HG02981 (cell line): Measurements from ENCODE around the gene NDFIP2.

ENCODE experiments used
- ATAC-seq: cut with Tn5 transposase; IDR thresholded peaks from one replicate; pipeline ENCODE4 v1.9.1; 2021; ENCODE audit warnings: mild to moderate bottlenecking, moderate library complexity; ENCODE audit not compliant: unreplicated experiment

The NDFIP2 gene, protein sequence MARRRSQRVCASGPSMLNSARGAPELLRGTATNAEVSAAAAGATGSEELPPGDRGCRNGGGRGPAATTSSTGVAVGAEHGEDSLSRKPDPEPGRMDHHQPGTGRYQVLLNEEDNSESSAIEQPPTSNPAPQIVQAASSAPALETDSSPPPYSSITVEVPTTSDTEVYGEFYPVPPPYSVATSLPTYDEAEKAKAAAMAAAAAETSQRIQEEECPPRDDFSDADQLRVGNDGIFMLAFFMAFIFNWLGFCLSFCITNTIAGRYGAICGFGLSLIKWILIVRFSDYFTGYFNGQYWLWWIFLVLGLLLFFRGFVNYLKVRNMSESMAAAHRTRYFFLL

DNA sequence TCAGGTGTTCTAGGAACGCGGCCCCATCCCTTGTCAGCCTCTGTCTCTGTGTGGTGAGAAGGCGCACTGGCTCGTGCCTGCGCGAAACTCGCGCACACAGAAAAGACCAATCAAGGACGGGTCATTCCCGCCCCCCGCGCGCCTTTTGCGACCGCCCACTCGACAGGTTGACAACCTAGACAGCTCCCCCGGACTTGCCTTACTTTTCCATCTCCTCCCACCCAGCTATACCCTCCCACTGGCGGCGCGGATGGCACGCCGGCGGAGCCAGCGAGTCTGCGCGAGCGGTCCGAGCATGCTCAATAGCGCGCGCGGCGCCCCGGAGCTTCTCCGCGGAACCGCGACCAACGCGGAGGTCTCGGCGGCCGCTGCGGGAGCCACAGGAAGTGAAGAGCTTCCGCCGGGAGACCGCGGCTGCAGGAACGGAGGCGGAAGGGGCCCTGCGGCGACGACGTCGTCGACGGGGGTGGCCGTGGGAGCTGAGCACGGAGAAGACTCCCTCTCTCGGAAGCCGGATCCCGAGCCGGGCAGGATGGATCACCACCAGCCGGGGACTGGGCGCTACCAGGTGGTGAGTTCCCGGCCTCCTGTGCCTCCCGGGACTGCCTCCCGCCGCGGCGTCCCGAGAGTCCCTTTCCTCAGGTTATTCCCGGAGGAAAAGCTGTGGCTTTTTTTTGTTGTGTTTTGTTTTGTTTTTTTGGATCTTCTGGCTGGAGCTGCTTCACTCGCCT, at the start of gene NDFIP2:
NDFIP2 (plus strand) TSS at position 202 of the 731 bp plus-strand sequence; CDS start at position 251, 49 bp downstream.
- peak; percentile 75 for ATAC-seq

DNA sequence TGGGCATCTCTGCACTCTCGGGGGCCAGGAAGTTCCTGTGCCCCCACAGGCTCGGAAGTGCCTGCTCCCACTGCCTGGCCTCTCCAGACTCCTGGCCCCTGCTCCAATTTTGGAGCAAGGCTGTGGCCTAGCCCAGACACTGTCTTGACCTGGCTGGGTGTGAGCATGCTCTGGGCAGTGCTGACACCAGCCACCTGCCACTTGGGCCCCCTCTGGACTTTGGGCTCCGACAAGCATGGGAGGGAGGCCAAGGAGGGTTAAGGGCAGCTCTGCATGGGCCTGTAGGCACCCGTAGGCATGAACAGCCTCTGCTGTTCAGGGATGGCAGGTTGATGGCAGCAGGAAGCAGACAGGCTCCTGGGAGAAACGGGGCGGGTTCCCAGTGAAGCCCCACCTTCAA, 48.9 kb upstream of the NDFIP2 start:
- no peak for ATAC-seq

DNA sequence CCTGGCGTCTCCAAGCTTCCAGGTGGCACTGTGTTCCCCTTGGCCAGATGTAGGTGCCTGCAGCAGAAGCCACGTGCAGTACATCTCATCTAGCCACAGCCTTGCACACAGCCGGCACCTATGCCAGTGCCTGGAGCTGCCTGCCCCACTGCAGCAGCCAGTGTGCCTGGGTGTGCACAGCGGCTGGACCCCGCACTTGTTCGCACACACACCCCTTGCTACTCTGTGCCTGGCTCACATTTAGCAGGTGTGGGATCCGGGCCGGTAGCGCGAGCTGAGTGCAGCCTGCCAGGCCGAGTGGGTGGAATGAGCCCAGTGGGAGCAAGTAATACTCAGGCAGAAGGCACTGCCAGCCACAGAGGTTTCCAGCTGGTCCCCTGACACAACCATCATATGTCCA, 48.0 kb upstream of the NDFIP2 start:
- no peak for ATAC-seq

DNA sequence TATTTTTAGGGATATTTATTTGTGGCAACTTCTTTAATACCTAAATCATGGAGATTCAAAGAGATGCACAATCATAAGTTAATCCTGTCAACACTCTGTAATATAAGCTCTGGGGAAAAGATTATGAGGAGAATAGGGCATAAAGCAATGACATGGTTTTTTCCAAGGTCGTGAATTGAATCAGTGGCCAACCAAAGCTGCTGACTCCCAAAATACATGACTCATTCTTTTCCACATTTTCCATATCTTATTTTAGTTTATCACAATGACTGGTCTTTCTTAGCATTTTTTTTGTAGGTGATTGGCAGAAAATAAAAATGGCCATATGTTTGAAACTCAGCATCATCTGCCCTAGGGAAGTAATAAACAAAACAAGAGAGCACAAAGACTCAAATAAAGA, 46.4 kb upstream of the NDFIP2 start:
- ATAC-seq = no peak

DNA sequence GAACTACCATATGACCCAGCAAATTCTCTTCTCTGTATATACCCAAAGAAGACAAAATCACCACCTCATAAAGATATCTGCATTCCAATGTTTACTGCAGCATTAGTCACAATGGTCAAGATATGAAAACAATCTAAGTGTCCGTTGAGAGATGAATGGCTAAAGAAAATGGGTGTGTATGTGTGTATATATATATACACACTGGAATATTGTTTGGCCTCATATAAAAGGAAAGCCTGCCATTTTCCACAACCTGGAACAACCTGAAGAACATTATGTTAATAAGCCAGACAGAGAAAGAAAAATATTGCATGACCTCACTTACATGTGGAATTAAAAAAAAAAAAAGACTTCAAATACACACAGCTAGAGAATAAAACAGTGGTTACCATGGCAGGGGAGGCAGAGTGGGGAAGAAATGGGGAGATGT, 45.4 kb upstream of the NDFIP2 start:
- ATAC-seq = no peak

DNA sequence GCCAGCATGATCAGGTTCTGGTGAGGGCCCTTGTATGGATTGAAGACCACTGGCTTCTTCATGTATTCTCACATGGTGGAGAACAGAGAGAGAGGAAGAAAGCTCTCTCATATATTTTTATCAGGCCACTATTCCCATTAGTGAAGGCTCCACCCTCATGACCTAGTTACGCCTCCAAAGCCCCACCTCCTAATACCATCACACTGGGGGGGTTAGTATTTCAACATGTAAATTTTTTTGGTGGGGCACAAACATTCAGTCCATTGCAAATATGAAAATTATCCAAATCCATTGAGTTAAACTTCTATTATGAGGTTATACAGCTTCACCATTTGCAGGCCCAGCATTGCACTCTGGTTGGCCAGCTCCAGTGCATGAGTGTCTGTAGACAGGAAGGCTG, 41.7 kb upstream of the NDFIP2 start:
- no peak for ATAC-seq

DNA sequence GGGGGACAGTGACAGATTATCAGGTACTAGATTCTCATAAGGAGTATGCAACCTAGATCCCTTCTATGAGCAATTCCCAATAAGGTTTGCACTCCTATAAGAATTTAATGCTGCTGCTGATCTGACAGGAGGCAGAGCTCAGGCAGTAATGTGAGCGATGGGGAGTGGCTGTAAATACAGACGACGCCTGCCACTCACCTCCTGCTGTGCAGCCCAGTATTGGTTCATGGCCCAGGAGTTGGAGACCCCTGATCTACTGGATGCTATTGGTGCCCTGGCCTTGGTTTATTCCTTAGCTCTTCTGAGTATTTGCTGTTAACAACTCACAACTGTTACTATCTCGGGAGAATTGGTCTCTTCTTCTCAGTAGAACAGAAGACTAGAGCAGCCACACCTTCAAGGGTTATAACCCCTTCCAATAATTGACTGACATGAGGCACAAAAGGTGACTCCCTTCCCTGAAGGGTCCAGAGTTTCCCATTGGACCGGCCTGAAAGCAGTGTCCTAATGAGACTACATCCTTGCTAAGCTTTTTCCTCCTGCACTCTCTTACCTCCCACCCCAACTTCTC, 39.9 kb upstream of the NDFIP2 start:
- no peak for ATAC-seq

DNA sequence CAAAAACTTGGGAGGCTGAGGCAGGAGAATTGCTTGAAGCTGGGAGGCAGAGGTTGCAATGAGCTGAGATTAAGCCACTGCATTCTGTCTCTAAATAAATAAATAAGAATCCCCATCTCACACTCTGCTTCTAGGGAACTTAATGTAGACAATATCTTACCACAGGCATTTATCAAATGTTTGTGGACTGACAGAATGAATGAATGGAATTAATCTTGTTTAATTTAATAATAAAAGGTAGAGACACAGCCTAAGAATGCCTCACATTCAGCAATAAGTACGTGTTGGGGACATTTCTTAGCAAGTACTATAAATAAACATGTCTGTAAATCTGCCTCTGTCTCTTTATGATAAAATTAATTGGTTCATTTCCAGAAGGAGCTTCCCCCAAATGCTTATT, 38.7 kb upstream of the NDFIP2 start:
- no peak for ATAC-seq

DNA sequence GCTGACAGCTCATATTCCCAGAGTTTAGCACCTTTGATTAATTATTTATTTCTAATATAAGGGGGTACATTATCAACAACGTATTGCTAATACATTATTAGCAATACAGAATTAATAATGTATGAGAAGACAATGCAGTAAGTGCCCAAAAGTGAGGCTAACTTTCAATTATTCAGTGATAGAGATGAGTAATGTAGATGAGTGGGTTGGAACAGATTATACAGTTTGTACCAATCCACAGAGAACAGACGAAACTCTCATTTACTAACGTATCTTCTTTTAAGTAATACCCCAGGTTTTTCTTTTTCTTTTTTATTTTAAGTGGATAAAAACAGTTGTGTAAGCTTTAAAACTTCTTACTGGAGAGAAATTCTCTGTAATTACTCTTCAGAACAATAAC, 38.2 kb upstream of the NDFIP2 start:
- no peak for ATAC-seq

DNA sequence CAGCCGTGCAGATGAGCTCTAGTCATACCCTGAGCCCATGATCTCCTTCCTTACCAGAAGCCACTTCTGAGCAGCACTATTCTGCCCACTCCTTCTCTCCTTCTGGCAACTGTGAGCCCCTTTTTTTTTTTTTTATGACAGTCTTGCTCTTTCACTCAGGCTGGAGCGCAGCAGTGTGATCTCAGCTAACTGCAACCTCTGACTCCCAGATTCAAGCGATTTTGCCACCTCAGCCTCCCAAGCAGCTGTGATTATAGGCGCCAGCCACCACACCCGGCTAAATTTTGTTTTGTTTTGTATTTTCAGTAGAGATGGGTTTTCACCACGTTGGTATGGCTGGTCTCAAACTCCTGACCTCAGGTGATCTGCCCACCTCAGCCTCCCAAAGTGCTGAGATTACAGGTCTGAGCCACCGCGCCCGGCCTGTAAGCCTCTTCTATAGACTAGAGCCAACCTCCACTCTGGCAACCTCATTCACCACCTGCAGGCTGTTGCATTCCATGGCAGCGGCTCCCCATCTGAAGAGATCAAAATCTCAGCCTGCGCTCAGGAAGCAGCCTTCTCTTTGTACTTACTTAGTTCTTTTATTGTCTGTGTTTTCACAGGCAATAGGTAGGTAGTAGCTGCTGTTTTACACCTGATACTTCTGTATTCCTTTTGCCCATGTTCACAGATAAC, 34.8 kb upstream of the NDFIP2 start:
- no peak for ATAC-seq

DNA sequence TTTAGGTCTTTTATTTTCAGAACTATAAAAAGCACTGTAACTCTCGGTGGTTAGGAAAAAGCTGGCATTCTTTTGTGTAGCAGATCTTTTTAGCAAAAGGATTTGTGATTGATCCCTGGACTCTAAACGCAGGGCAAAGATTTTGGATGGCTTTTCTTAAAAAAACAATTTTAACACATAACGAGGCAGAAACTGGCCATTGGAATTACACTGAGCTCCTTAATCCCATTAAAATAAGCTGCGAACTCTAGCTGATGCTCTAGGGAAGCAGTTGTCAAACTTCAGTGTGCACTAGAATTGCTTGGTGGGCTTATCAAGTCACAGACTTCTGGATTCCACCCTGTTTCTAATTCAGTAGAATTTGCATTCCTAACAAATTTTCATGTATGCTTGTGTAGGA, 33.8 kb upstream of the NDFIP2 start:
- no peak for ATAC-seq

DNA sequence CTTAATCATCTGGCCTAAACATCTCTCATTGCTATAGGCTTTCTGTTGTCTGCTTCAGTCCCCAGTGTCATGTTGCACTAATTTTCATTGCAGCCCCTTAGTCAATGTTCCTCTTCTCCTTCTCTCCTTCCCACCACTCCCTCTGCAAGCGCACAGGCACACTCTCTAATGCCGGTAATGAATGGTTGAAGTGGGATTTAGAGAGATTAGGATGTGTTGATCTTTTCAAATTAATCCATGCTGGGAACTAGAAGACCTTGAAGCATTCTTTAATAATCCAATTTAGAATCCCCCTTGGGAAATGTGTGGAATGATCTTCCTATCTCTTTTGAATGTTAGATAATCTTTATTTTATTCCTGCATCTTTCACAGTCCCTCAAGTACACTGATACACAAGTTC, 33.2 kb upstream of the NDFIP2 start:
- no peak for ATAC-seq

DNA sequence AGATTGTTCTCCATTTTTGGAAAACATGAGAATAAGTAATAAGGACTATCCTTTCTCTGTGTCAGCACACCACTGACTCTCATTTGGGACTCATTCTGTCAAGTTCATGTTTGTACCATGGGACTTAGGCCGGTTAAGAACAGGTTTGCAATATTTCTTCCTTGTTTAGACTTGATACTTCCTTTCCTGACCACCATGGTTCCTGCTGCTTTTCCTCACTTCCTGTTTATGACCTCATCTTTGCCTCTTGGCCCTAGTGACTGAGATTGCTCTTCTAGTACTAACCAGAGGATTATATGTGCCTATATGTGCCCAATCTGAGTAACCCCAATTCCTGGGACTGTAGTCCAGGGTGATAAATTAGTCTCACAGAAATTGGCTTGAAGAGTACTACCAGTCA, 32.5 kb upstream of the NDFIP2 start:
- ATAC-seq = no peak

DNA sequence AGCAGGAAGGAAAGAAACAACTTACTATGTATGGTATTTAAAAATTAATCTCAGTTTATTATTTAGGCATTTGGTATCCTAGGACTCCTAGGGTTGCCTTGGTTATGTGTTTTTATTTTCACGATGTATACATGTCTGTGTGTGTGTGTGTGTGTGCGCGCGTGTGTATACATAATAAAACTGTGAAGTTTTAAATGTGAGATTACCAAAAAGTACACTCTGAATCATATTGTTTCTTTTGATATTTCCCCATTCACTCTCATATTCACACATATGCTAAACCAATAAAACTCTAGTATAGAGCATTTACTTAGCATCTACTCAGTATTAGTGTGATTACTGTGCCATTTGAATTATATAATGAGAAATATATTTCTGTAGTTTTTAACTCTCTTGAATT, 30.8 kb upstream of the NDFIP2 start:
- no peak for ATAC-seq

DNA sequence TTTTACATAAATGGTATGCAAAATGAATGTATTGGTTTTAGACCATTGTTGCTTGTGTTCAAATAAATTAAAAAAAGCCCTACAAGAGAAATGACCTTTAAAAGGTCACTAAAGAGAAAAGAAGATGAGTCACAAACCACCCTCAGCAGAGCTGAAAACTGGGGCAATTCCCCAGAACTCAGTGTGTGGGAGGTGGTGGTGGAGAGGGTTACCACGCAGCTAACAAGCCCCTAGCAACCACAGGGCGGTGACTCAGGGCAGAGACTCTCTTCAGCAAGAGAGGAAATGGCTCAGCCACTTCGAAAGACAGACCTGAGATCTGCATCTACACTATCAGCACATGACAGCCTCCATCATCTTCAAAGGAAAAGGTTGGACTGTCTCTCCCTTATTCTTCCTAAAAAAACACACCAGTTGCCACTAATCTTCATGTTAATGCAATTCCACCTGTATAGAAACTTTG, 29.4 kb upstream of the NDFIP2 start:
- ATAC-seq = peak; percentile 99

DNA sequence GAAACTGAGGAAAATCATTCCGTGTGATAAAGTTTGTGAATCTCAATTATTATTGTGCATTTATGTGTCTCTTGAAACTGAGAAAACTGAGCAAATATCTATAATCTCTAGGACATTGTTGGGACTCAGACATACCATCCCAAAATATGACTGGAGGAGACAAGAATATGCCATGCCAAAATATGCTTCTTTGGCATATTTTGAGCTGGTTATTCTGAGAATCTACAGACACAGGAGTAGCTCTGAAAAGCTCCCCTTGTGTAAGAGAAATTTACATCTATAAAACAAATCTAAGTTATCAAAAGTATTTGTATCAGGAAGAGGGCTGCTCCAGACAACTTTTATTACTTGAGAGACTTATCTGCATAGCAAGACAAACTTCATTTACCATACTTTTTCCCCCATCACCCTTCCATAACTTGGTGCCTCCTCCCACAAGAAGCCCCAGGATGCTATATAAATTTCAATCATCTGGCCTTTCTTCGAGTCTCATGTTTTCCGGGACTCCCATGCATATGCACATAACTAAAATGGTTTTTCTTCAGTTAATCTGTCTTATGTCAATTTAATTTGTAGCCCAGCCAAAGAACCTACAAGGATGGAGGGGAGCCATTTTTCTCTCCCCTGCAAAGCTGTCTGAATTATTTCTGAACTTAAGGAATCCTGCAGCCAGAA, 28.6 kb upstream of the NDFIP2 start:
- ATAC-seq = no peak

DNA sequence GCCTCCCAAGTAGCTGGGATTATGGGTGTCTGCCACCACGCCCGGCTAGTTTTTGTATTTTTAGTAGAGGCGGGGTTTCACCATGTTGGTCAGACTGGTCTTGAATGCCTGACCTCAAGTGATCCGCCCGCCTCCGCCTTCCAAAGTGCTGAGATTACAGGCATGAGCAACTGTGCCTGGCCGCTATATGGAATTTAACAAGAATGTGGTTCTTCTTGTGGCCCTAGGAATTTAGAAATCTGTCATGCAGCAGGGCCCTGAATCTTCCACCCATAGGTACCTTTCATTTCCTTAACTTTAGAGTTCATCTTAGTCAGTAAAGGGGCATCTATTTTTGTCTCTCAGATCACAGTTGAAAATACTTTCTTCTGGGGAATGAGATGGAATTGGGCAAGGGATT, 25.6 kb upstream of the NDFIP2 start:
- no peak for ATAC-seq

DNA sequence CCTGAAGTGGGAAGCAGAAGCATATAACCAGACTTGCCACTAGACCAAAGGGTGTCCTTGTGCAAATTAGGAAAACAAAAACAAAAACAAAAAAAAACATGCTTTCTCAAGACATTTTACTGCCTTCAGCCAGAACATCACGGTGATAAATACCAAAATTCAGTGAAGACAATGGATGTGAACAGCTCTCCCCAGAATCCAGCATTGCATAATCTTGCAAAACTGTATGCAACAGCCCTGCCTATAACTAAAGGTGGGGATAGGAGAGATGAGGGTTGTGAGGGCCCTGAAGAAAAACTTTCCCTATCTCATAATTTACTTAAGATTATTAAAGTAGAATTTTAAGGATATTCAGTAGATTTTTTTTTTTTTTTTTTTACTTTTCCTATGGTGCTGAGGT, 24.9 kb upstream of the NDFIP2 start:
- ATAC-seq = no peak

DNA sequence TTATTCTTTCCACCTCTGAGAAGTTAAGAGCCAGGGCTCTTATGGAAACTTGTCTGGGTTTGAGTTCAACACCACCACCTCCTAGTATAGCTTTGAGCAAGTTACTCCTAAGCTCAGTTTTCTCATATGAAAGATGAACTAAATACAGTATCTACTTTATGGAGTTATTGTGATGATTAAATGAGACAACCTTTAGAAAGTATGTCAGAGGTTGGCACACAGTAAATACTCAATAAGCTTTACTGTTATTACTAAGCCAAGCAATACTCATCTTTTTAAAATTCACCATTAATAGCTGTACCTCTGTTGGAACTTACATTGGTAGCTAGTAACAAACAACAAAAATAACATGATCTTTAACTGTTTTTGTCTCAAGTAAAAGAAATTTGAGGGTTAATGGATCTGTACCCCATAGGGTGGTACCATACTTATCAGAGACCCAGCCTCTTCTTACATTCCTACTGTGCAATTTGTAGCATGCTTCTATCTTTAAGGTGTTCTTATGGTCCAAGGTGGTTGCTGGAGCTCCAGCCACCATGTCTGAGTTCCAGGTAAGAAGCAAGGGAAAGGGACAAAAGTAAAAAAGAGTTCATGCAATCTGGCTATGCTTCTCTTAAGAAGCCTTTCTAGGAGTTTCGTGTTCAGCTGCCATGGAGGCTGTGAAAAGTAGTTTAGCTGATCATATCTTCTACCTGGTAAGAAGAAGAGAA, 24.1 kb upstream of the NDFIP2 start:
- no peak for ATAC-seq

DNA sequence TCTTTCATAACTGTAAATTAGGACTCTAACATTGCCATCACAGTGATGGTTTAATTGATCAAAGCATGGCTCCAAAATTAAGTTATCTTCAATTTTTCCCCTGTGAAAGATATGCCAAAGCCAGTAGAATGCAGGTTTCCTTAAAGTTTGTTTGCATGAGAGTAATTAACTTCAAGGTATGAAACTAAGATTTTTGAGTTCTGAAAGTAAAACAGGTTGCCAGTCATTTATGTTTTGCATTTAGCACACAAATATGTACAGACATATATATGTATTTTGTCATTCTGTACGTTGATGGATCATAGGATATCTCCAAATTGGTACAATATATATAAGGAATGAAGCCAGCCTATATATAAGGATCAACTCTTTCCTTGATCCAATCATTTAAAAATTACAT, 23.6 kb upstream of the NDFIP2 start:
- ATAC-seq = no peak
